ENCODE data around the gene NETO2. TPM values are rescaled to one million over a fixed set of nuclear protein-coding genes. Genes with fewer than 3 reads are reported as not detected.

The NETO2 gene
- total and polyA plus RNA-seq, 2 experiments from 2014 or later, result 4.0 to 14.6 TPM

- Histone ChIP-seq H3K36me3 (ENCODE audit: low read depth) (no peaks in the 10 kb centered on the region), H3K9ac (no peak overlapping the region), H3K9me2 (ENCODE audit: insufficient read depth) (no peaks in the 10 kb centered on the region), H3K27ac (no peak overlapping the region), H3K9me3 (ENCODE audit: low read depth) (no peaks in the 10 kb centered on the region), H3K4me3 (no peak overlapping the region), H3K79me2 (ENCODE audit: insufficient read depth) (no peaks in the 10 kb centered on the region), H3K4me2 (ENCODE audit: unreplicated experiment) (no peak overlapping the region), H3F3A (ENCODE audit: insufficient read depth) (no peaks in the 10 kb centered on the region), H3K4me1 (ENCODE audit: insufficient read depth) (no peaks in the 10 kb centered on the region), H2AFZ (no peak overlapping the region), H4K20me1 (ENCODE audit: insufficient read depth) (no peaks in the 10 kb centered on the region), H3K27me3 (replicated peaks; ENCODE audit: insufficient read depth) (no peaks in the 10 kb centered on the region)
- no peak for TF ChIP-seq EZH2phosphoT487 (IDR thresholded peaks at IDR 0.05; ENCODE audit: insufficient read depth, low read depth)
- no peak for TF ChIP-seq EZH2 (IDR thresholded peaks at IDR 0.05; ENCODE audit: insufficient read depth, poor library complexity, severe bottlenecking)
- in situ Hi-C loops (cut with MboI), result no loop called here
- WGBS, 2 experiments (ENCODE audit: low coverage in 1 of 2, low lambda C conversion rate in 2 of 2, missing lambda C conversion rate in 2 of 2), result 61 to 65% methylated on average over 24 to 26 of the region's 26 CpGs
- DNase-seq, result no peak
These were observed 88.4 kb downstream of the NETO2 start for GRCh38 chr16:47055136-47055885.

GRCh38 chr16:47054306-47054705, 89.4 kb downstream of the NETO2 start:
- Histone ChIP-seq H3F3A (ENCODE audit: insufficient read depth) (no peaks in the 10 kb centered on the region), H3K9ac (no peak overlapping the region), H3K9me3 (ENCODE audit: low read depth) (no peaks in the 10 kb centered on the region), H3K4me1 (ENCODE audit: insufficient read depth) (no peaks in the 10 kb centered on the region), H3K79me2 (ENCODE audit: insufficient read depth) (no peaks in the 10 kb centered on the region), H3K4me2 (ENCODE audit: unreplicated experiment) (no peak overlapping the region), H3K4me3 (no peak overlapping the region), H3K9me2 (ENCODE audit: insufficient read depth) (no peaks in the 10 kb centered on the region), H3K36me3 (ENCODE audit: low read depth) (no peaks in the 10 kb centered on the region), H4K20me1 (ENCODE audit: insufficient read depth) (no peaks in the 10 kb centered on the region), H2AFZ (no peak overlapping the region), H3K27ac (no peak overlapping the region), H3K27me3 (replicated peaks; ENCODE audit: insufficient read depth) (no peaks in the 10 kb centered on the region)
- 53 to 62% methylated on average over 7 of the region's 7 CpGs for whole genome bisulfite sequencing, 2 experiments (ENCODE audit: low coverage in 1 of 2, low lambda C conversion rate in 2 of 2, missing lambda C conversion rate in 2 of 2)
- TF ChIP-seq EZH2 (IDR thresholded peaks at IDR 0.05; ENCODE audit: insufficient read depth, poor library complexity, severe bottlenecking) (no peak), EZH2phosphoT487 (IDR thresholded peaks at IDR 0.05; ENCODE audit: insufficient read depth, low read depth) (no peak)
- in situ Hi-C loops (cut with MboI), result no loop called here
- no peak for DNase-seq

- WGBS, 2 experiments (ENCODE audit: low coverage in 1 of 2, low lambda C conversion rate in 2 of 2, missing lambda C conversion rate in 2 of 2), result 64 to 71% methylated on average over 5 of the region's 5 CpGs
- in situ Hi-C loops (cut with MboI), result no loop called here
- H3K9me2 ChIP-seq (ENCODE audit: insufficient read depth), result no peaks in the 10 kb centered on the region
These were observed 89.8 kb downstream of the NETO2 start for GRCh38 chr16:47053895-47054294.

DNA sequence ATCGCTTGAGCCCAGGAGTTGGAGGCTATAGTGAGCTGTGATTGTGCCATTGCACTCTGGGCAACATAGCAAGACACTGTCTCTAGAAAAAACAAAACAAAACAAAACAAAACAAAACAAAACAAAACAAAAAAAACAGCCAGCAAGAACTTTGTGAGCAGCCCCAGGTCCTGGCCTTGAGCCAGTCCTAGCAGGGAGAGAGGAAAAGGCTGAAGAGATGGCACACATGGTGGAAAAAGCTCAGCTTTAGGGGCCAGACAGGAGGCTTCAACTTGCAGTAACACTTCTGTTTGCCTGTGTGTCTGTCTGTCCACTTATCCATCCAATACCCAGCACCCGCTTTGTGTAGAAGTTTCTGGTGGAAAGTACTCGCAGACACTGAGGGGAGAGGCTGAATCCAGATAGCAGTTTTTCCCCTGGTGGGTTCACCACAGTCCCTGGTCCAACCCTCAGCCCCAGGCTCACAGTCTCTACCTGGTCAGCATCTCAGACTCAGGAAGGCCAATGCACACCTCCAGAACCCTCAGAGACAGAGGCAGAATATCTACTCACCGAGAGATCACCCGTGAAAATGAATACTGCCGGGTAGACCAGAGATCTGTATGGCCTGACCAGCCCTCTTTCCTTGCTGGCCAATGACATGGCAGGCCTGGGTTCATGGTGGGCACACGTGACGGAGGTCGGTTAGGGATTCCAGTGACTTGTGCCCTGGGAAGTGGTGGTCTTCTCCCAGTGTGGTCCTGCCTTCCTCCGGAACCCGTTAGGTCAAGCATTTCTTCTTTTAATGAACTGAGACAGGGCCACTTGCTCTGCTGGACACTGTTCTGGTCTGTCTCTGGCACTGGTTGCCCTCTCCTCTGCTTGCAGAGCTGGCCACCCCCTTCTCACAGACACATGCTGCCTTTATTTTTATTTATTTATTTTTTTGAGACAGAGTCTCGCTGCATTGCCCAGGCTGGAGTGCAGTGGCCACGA, 90.8 kb downstream of the NETO2 start:
- Histone ChIP-seq H3F3A (ENCODE audit: insufficient read depth) (no peaks in the 10 kb centered on the region), H3K9me2 (ENCODE audit: insufficient read depth) (no peaks in the 10 kb centered on the region), H3K36me3 (ENCODE audit: low read depth) (no peaks in the 10 kb centered on the region), H3K4me2 (ENCODE audit: unreplicated experiment) (no peak overlapping the region), H3K4me1 (ENCODE audit: insufficient read depth) (no peaks in the 10 kb centered on the region), H4K20me1 (ENCODE audit: insufficient read depth) (no peaks in the 10 kb centered on the region), H3K27me3 (replicated peaks; ENCODE audit: insufficient read depth) (no peaks in the 10 kb centered on the region), H3K4me3 (no peak overlapping the region), H3K9me3 (ENCODE audit: low read depth) (no peaks in the 10 kb centered on the region), H3K79me2 (ENCODE audit: insufficient read depth) (no peaks in the 10 kb centered on the region), H2AFZ (no peak overlapping the region), H3K9ac (no peak overlapping the region), H3K27ac (no peak overlapping the region)
- TF ChIP-seq EZH2 (IDR thresholded peaks at IDR 0.05; ENCODE audit: insufficient read depth, poor library complexity, severe bottlenecking), result no peak
- no peak for TF ChIP-seq EZH2phosphoT487 (IDR thresholded peaks at IDR 0.05; ENCODE audit: insufficient read depth, low read depth)
- WGBS, 2 experiments (ENCODE audit: low coverage in 1 of 2, low lambda C conversion rate in 2 of 2, missing lambda C conversion rate in 2 of 2), result 70 to 74% methylated on average over 13 of the region's 13 CpGs
- in situ Hi-C loops (cut with MboI), result no loop called here
- no peak for DNase-seq

More at GRCh38 chr16:47053895-47054294, 89.8 kb downstream of the NETO2 start:
- no peaks in the 10 kb centered on the region for H3K4me1 ChIP-seq (ENCODE audit: insufficient read depth)
- no peaks in the 10 kb centered on the region for H3K79me2 ChIP-seq (ENCODE audit: insufficient read depth)
- no peak for DNase-seq
- H3K4me3 ChIP-seq, result no peak overlapping the region
- H4K20me1 ChIP-seq (ENCODE audit: insufficient read depth), result no peaks in the 10 kb centered on the region
- no peak overlapping the region for H3K4me2 ChIP-seq (ENCODE audit: unreplicated experiment)
- H3K9ac ChIP-seq, result no peak overlapping the region
- no peaks in the 10 kb centered on the region for H3K36me3 ChIP-seq (ENCODE audit: low read depth)
- no peak overlapping the region for H2AFZ ChIP-seq
- H3F3A ChIP-seq (ENCODE audit: insufficient read depth), result no peaks in the 10 kb centered on the region
- no peaks in the 10 kb centered on the region for H3K27me3 ChIP-seq (replicated peaks; ENCODE audit: insufficient read depth)
- no peak overlapping the region for H3K27ac ChIP-seq
- no peaks in the 10 kb centered on the region for H3K9me3 ChIP-seq (ENCODE audit: low read depth)
- TF ChIP-seq EZH2 (IDR thresholded peaks at IDR 0.05; ENCODE audit: insufficient read depth, poor library complexity, severe bottlenecking) (no peak), EZH2phosphoT487 (IDR thresholded peaks at IDR 0.05; ENCODE audit: insufficient read depth, low read depth) (no peak)

All from GM23248 (cell line).